Measurements from ENCODE around the gene RAET1E.

RAET1E gene

DNA sequence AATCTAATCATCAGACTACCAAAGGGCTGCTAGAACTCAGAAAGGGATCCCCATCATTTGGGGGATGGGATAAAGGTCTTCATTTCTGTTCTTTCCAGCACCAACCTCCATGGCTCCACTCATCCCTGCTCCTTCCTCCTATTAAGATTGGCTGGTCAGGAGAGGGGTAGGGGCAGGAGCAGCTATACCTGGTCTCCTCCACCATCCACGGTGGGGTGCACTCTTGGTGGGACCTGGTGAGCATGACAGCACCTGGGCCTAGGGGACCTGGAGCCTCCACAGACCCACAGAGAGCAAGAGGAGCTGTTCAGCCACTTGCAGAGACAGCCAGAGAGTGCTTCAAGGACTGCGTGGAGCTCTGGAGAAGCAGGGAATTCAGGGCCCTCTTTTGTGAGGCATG lies 37.8 kb upstream of the RAET1E start:
- Histone ChIP-seq H3K27ac (no peak overlapping the region), H3K4me3 (ENCODE audit: low read depth in 1 of 2, low read length in 1 of 2) (no peak overlapping the region), H3K27me3 (peaks cover 100% of the 10 kb centered on the region), H3K4me1 (ENCODE audit: control insufficient read depth in 1 of 2, insufficient read depth in 1 of 2, low read depth in 1 of 2, low read length in 1 of 2) (peaks cover 11 to 12% of the 10 kb centered on the region in 2 experiments), H3K9me3 (no peaks in the 10 kb centered on the region), H3K36me3 (no peaks in the 10 kb centered on the region)
- TF ChIP-seq, protein P1, sequence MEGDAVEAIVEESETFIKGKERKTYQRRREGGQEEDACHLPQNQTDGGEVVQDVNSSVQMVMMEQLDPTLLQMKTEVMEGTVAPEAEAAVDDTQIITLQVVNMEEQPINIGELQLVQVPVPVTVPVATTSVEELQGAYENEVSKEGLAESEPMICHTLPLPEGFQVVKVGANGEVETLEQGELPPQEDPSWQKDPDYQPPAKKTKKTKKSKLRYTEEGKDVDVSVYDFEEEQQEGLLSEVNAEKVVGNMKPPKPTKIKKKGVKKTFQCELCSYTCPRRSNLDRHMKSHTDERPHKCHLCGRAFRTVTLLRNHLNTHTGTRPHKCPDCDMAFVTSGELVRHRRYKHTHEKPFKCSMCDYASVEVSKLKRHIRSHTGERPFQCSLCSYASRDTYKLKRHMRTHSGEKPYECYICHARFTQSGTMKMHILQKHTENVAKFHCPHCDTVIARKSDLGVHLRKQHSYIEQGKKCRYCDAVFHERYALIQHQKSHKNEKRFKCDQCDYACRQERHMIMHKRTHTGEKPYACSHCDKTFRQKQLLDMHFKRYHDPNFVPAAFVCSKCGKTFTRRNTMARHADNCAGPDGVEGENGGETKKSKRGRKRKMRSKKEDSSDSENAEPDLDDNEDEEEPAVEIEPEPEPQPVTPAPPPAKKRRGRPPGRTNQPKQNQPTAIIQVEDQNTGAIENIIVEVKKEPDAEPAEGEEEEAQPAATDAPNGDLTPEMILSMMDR (IDR thresholded peaks at IDR 0.05), result no peak

DNA sequence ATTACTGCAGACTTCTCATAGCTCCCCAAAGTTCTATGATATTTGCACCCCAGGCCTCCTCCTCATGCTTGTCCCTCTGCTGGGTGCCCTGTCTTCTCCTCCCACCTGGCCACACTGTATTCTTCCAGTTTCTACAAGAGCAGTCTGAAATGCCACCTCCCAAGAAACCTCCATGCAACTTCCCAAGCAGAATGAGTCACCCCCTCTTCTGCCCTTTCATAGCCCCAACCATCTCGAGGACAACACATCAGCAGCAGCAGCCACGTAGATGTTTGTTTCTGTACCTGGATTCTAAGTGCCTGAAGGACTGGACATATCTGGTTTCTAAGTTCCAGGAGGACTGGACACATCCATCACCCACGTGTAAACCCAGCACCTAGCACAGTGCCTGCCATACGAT lies 37.3 kb upstream of the RAET1E start:
- peaks cover 100% of the 10 kb centered on the region for H3K27me3 ChIP-seq
- no peak overlapping the region for H3K27ac ChIP-seq
- TF ChIP-seq, protein P1 (IDR thresholded peaks at IDR 0.05), result no peak
- no peaks in the 10 kb centered on the region for H3K9me3 ChIP-seq
- peaks cover 11 to 12% of the 10 kb centered on the region in 2 experiments for H3K4me1 ChIP-seq (ENCODE audit: control insufficient read depth in 1 of 2, insufficient read depth in 1 of 2, low read depth in 1 of 2, low read length in 1 of 2)
- H3K4me3 ChIP-seq (ENCODE audit: low read depth in 1 of 2, low read length in 1 of 2), result no peak overlapping the region
- no peaks in the 10 kb centered on the region for H3K36me3 ChIP-seq

DNA sequence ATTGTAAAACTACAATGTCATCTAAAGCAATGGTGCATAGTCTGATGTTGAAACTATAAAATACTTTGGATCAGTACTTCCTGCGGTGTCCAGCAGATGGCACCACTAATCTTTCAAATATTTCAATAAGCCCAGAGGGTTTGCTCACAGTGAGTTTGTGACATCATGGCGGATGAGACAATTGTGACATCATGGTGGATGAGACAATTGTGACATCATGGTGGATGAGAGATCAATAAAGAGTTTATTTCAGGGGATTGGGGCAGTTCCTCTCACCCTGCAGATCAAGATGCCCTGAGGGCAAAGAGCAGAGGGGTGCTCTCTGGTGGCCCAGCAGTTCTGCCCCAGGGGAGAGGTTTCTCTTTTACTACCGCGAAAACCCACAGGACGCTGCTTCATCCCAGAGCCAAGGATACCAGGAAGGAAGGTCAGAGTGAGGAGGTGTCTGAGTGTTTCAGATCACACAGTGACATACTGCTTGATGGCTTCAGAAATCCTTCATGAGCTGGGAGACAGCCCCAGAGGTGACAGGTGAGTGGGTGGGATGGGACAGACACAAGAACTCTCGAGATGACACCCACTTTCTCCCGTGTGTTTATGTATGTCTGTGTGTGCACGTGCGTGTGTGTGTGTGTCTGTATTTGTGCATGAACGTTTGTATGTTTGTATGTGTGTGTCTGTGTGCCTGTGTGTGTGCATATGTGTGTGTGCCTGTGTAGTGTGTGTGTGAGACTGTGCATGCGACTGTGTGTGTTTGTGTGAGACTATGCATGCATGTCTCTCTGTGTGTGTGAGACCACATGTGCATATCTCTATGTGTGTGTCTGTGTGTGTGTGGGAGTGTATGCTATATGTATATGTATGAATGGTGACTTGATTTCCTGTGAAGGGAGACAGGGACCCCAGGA lies 36.6 kb upstream of the RAET1E start:
- Histone ChIP-seq H3K27me3 (peaks cover 100% of the 10 kb centered on the region), H3K4me3 (ENCODE audit: low read depth in 1 of 2, low read length in 1 of 2) (no peak overlapping the region), H3K27ac (no peak overlapping the region), H3K36me3 (no peaks in the 10 kb centered on the region), H3K4me1 (ENCODE audit: control insufficient read depth in 1 of 2, insufficient read depth in 1 of 2, low read depth in 1 of 2, low read length in 1 of 2) (peaks cover 11 to 12% of the 10 kb centered on the region in 2 experiments), H3K9me3 (no peaks in the 10 kb centered on the region)
- TF ChIP-seq, protein P1 (IDR thresholded peaks at IDR 0.05), result peak; percentile 71

DNA sequence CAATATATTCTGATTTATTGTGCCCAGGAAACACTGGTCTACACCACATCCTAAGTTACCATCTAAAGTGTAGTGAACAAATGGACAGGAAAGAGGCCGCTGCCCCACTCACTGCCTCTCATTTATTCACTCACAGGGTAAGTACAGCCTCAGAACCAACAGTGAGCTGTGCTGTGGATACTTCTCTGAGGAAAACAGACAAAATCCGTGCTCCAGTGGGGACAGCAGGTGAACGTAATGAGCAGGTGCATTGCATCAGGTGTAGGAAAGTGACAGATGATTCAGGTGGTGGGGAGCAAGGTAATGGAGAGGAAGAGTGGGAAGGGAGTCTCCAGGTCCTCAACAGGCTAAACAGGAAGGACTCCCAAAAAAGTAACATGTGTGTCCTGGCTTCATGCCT lies 35.5 kb upstream of the RAET1E start:
- TF ChIP-seq, protein P1 (IDR thresholded peaks at IDR 0.05), result no peak
- no peaks in the 10 kb centered on the region for H3K36me3 ChIP-seq

GRCh38 chr6:149933036-149933435 lies 35.1 kb upstream of the RAET1E start:
- Histone ChIP-seq H3K9me3 (no peaks in the 10 kb centered on the region), H3K4me3 (ENCODE audit: low read depth in 1 of 2, low read length in 1 of 2) (no peak overlapping the region), H3K4me1 (ENCODE audit: control insufficient read depth in 1 of 2, insufficient read depth in 1 of 2, low read depth in 1 of 2, low read length in 1 of 2) (no peaks in the 10 kb centered on the region), H3K27ac (no peak overlapping the region), H3K36me3 (no peaks in the 10 kb centered on the region), H3K27me3 (peaks cover 100% of the 10 kb centered on the region)
- TF ChIP-seq, protein P1 (IDR thresholded peaks at IDR 0.05), result no peak

More for the DNA sequence above, 35.5 kb upstream of the RAET1E start:
- Histone ChIP-seq H3K4me1 (ENCODE audit: control insufficient read depth in 1 of 2, insufficient read depth in 1 of 2, low read depth in 1 of 2, low read length in 1 of 2) (peaks cover 3 to 4% of the 10 kb centered on the region in 2 experiments), H3K27me3 (peaks cover 100% of the 10 kb centered on the region), H3K27ac (no peak overlapping the region), H3K4me3 (ENCODE audit: low read depth in 1 of 2, low read length in 1 of 2) (no peak overlapping the region), H3K9me3 (no peaks in the 10 kb centered on the region)
